Muscle of leg (tissue), 11 donors: Measurements from ENCODE around the gene SUMF1. TPM values are rescaled to one million over a fixed set of nuclear protein-coding genes. Genes with fewer than 3 reads are reported as not detected.
A peak's percentile ranks its signal among the peaks of the same experiment; 100 is the strongest.

ENCODE experiments used
- DNase-seq: peaks from one replicate; pipeline ENCODE4 v3.0.0; 2013
- H3K27ac ChIP-seq: one replicate; pipeline ENCODE4 v1.5.1; 2013; ENCODE audit warnings: mild to moderate bottlenecking, low read length, control low read depth
- H3K27me3 ChIP-seq: one replicate; pipeline ENCODE4 v1.6.1; 2013; ENCODE audit warnings: low read length; ENCODE audit not compliant: control insufficient read depth, insufficient read depth
- H3K36me3 ChIP-seq: one replicate; pipeline ENCODE4 v1.6.1; 2013; ENCODE audit warnings: low read length; ENCODE audit not compliant: control insufficient read depth, insufficient read depth
- H3K4me1 ChIP-seq: one replicate; pipeline ENCODE4 v1.6.1; 2013; ENCODE audit warnings: low read length; ENCODE audit not compliant: control insufficient read depth, insufficient read depth
- H3K4me3 ChIP-seq: one replicate; pipeline ENCODE4 v1.5.1; 2013; ENCODE audit warnings: low read length, control low read depth
- H3K9me3 ChIP-seq: replicated peaks from 2 replicates; pipeline ENCODE4 v1.6.1; 2013; ENCODE audit warnings: low read depth, low read length; ENCODE audit not compliant: control insufficient read depth
- WGBS: methylation state at CpG from one replicate; pipeline ENCODE4 v1.1.5; 2013; ENCODE audit warnings: missing lambda C conversion rate; ENCODE audit not compliant: insufficient coverage; 5-methylcytosine and 5-hydroxymethylcytosine counted together
- polyA plus RNA-seq, 8 donors: library from polyadenylated mRNA; unstranded; fragments of 120-200 nt; gene quantifications; one replicate each; pipeline versions ENCODE4 v1.2.1 to v1.2.3, GENCODE V29; 2013; ENCODE audit warnings: inconsistent platforms in 1 of 8, low replicate concordance in 1 of 8; ENCODE audit not compliant: insufficient read length in 8 of 8, insufficient read depth in 1 of 8
- total RNA-seq: library from RNA; stranded (reverse); fragments of 120-200 nt; gene quantifications from one replicate; pipeline ENCODE4 v1.2.4, GENCODE V29; 2013

The SUMF1 gene
- total and polyA plus RNA-seq, 9 donors = 14.4 to 26.2 (median 17.3) TPM

DNA sequence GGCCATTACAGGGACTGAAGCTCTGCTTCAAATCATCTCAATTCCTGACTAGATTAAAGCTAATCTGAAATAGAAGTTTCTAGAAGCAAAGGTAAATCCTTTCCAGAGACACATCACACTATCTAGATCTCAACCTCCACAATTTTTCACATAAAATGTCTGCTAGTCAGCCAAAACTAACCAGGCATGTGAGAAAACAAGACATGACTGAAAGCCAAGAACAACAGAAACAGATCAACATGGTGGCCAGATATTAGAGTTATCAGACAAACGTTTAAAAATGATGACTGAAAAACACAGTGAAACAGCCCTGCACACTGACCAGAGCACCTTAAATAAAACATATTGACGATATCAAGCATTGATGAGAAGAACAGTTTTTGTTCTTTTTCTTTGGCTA lies 59.1 kb downstream of the SUMF1 start:
- no peak for DNase-seq
- H3K9me3 ChIP-seq = no peaks in the 10 kb centered on the region
- no peak overlapping the region for H3K27ac ChIP-seq
- no CpG with 5 or more reads among the region's 2 CpGs for WGBS
- H3K4me1 ChIP-seq = no peaks in the 10 kb centered on the region
- no peaks in the 10 kb centered on the region for H3K27me3 ChIP-seq
- H3K4me3 ChIP-seq = no peak overlapping the region
- H3K36me3 ChIP-seq = peaks cover 7% of the 10 kb centered on the region

DNA sequence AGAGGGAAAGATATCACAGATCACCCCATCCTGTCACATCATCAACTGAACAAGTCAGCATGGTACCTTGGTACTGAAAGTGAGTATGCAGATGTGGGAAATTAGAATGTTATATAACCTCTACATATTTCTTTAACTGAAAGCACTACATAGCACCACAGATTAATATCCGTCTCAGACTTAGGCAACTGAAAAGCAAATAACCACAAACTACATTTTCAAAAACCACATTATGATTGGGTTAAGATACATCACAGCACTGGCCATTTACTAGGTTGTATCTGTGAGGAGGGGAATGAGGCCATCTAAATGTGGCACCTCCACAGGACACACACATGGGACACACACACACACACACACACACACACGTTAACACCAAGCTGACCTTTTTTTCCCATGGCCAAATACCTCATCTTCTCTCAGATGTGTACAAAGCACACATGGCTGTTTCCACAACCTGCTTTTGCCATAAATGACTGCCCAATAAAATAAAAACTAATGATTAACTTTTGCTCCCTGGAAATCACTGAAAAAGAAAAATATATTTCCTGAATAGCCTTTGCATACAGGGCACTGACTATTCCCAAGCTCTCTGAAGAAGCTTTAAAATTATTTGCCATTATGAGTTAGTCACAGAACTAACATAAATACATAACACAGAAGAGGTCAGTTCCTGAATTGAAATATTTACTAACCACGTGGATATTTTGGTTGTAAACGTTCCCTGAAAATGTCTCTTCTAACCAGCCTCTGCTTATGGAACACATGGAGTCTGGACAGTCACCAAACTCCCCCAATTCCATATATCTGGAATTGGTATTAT lies 60.1 kb downstream of the SUMF1 start:
- Histone ChIP-seq H3K27me3 (no peaks in the 10 kb centered on the region), H3K36me3 (peaks cover 9% of the 10 kb centered on the region), H3K9me3 (no peaks in the 10 kb centered on the region), H3K27ac (no peak overlapping the region), H3K4me1 (no peaks in the 10 kb centered on the region), H3K4me3 (no peak overlapping the region)
- no CpG with 5 or more reads among the region's 4 CpGs for WGBS
- no peak for DNase-seq

DNA sequence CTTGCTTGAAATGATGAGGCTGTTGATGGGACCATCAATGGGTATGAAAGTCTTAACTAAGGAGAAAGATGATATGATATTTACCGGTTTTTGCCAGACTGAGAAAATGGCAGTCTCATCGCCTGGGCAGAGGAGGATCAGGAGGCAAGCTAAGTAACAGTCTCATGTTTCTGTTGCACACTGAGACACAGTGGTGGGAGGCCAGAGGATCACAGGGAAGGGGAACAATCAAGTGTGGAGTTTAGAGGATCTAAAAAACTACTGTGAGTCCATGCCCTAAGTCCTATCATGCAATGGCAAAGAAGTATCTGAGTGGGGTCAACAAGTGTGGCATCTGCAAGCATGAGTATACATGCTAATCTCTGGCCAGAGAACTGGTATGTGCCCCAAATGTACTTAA lies 62.2 kb downstream of the SUMF1 start:
- 100% methylated on average over 2 of the region's 2 CpGs for WGBS
- Histone ChIP-seq H3K9me3 (no peaks in the 10 kb centered on the region), H3K4me3 (no peak overlapping the region), H3K36me3 (peaks cover 6% of the 10 kb centered on the region), H3K27ac (no peak overlapping the region), H3K27me3 (no peaks in the 10 kb centered on the region), H3K4me1 (no peaks in the 10 kb centered on the region)
- no peak for DNase-seq

DNA sequence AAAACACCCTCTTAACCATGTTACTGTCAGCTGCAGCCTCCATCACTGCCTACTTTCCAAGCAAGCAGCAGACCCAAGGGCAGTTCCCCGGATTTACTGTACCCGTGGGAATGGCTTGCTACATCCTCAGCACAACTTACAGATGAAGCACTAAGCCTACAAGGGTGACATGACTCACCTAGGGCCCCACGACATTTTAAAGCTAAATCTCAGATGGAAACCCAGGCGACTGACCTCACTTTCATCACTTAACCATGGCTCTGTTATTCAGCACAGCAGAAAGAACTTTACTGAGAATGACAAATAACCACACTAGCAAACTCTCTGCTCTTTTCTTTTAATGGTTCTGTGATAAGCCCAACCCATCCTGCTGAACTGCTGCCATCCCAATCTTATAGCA lies 65.6 kb downstream of the SUMF1 start:
- Histone ChIP-seq H3K9me3 (no peaks in the 10 kb centered on the region), H3K4me1 (no peaks in the 10 kb centered on the region), H3K36me3 (peaks cover 6% of the 10 kb centered on the region), H3K27me3 (no peaks in the 10 kb centered on the region), H3K4me3 (no peak overlapping the region), H3K27ac (no peak overlapping the region)
- no peak for DNase-seq
- 55% methylated on average over 4 of the region's 4 CpGs for WGBS

DNA sequence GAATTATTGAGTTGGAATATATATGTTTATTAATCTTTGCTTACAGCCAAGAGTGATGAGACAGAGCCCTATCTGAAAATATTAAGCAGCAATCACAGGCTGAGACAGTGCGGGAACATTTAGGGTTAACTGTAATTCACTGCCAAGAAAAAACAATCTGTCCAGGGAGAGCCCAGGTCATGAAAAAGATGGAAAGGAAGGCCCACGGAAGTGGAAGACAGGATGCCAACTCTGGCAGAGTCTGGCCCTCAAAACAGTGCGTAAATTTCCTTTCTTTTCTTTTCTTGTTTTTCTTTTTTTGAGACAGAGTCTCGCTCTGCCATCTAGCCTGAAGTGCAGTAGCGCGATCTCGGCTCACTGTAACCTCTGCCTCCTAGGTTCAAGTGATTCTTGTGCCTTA lies 67.6 kb downstream of the SUMF1 start:
- WGBS = 65% methylated on average over 2 of the region's 7 CpGs
- Histone ChIP-seq H3K4me3 (no peak overlapping the region), H3K27ac (no peak overlapping the region), H3K9me3 (no peaks in the 10 kb centered on the region), H3K36me3 (peaks cover 3% of the 10 kb centered on the region), H3K4me1 (no peaks in the 10 kb centered on the region), H3K27me3 (no peaks in the 10 kb centered on the region)
- DNase-seq = no peak

DNA sequence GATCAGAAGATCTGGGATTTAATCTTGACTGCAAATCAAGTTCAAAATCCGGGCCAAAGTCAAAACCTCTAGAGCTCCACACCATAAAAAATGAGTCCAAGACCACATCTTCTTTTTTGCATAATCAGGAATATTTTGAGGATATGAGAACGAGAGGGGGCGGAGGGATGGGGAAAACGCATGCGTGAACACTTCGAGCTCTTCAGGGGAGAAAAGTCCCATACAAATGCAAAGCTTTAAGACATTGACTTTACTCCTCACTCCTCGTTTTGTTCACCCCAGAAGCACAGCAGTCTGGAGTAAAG lies 68.2 kb downstream of the SUMF1 start:
- DNase-seq = peak; percentile 77
- Histone ChIP-seq H3K36me3 (peaks cover 3% of the 10 kb centered on the region), H3K27me3 (no peaks in the 10 kb centered on the region), H3K4me3 (no peak overlapping the region), H3K4me1 (no peaks in the 10 kb centered on the region), H3K27ac (no peak overlapping the region), H3K9me3 (no peaks in the 10 kb centered on the region)
- WGBS = no CpG with 5 or more reads among the region's 7 CpGs

DNA sequence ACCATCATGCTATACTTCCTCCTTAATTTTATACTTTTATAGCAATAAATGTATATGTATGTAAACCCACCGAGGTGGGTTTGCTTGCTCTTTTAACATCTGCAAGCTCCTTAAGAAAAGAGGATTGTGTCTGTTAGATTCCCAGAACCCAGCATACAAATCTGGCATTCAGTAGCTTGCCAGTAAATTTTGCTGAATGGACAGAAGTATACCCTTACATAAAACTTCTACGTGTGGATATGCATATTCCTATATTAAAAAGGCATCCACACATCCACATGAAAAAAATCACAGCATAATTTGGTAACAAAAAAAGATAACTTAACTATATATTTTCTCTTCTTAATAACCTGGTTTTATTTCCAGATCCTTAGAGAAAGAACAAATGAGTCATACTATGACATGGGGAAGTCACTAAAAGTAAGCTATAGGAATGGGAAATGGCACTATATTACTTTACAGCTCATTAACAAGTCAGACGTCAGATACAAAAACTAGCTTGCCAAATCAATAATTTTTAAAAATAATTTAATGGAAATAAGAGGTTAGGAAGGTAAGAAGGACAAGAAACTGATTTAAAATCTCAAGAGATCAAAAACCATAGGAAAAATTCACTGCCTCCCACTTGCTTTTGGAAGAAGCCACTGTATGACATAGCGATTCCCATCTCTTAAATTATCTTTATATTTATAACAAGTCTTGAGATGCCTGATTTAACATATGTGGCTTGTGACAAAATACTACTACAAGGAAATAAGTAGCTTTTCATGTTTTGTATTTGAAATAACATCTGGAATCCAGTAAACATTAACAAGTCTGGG lies 68.7 kb downstream of the SUMF1 start:
- no peaks in the 10 kb centered on the region for H3K4me1 ChIP-seq
- DNase-seq = no peak
- peaks cover 3% of the 10 kb centered on the region for H3K36me3 ChIP-seq
- H3K4me3 ChIP-seq = no peak overlapping the region
- WGBS = no CpG with 5 or more reads among the region's 4 CpGs
- H3K27ac ChIP-seq = no peak overlapping the region
- H3K9me3 ChIP-seq = no peaks in the 10 kb centered on the region
- H3K27me3 ChIP-seq = no peaks in the 10 kb centered on the region

DNA sequence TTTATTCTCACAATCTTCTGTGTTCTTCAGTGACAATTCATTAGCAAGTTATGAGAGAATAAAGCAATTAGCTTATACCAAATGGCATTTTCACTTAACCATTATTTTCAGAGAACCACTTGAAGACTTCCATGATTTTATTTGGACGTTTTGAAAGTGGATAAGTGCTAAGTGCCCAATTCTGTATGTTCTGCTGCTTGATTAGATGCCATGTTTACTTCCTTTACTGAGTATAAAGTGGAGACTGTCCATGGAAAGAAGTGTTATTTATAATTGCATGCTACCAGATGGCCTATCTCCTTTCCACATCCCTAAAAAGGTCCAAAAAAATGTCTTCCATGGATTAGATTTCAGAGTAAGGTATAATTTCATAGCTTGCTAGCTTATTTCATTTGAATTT lies 69.6 kb downstream of the SUMF1 start:
- H3K36me3 ChIP-seq = peaks cover 3% of the 10 kb centered on the region
- H3K4me3 ChIP-seq = no peak overlapping the region
- DNase-seq = no peak
- no peak overlapping the region for H3K27ac ChIP-seq
- WGBS = no CpG with 5 or more reads among the region's 1 CpG
- no peaks in the 10 kb centered on the region for H3K4me1 ChIP-seq
- no peaks in the 10 kb centered on the region for H3K9me3 ChIP-seq
- H3K27me3 ChIP-seq = no peaks in the 10 kb centered on the region

DNA sequence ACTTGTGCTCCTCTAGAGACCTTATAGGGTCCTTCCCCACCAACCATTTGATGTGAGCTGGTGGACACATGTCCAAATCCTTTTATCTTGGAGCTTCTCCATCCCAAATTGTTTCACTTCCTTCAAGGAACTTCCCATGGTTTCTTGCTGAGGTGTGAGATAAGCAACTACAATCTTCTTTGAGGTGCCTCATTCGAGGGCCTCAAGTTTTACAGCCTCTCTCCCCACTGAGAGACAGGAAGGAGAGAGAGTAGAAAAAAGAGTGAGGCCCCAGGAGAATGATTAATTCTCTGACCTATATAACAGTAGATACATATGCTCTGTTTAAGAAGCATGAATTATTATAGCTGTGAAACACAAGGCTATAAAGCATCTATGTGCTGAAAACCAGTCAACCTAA lies 70.5 kb downstream of the SUMF1 start:
- Histone ChIP-seq H3K36me3 (no peaks in the 10 kb centered on the region), H3K9me3 (no peaks in the 10 kb centered on the region), H3K27ac (no peak overlapping the region), H3K4me3 (no peak overlapping the region), H3K27me3 (no peaks in the 10 kb centered on the region), H3K4me1 (no peaks in the 10 kb centered on the region)
- DNase-seq = no peak
- WGBS = no CpG with 5 or more reads among the region's 1 CpG

DNA sequence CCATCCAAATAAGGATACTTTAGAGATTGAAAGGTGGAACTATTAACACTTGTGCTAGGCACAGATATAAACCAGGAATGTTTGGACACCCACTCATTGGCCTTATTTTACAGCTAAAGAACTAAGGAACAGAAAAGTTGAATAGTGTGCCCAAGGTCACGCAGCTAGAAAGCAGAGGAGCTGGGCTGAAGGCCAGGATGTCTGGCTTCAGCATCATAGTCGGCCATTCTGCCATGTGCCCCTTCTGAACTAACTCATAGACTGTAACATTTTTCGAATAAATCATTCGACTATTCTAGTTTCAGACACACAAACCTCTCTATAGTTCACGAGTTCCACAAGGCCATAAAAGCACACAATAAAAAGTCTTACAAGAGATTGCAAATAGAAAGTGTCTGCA lies 71.1 kb downstream of the SUMF1 start:
- no peaks in the 10 kb centered on the region for H3K27me3 ChIP-seq
- H3K27ac ChIP-seq = no peak overlapping the region
- no peak overlapping the region for H3K4me3 ChIP-seq
- no peaks in the 10 kb centered on the region for H3K9me3 ChIP-seq
- DNase-seq = no peak
- H3K4me1 ChIP-seq = no peaks in the 10 kb centered on the region
- WGBS = 88% methylated on average over 5 of the region's 5 CpGs
- no peaks in the 10 kb centered on the region for H3K36me3 ChIP-seq
